GM12878 (cell line): ENCODE data around the gene RTP3. TPM values are rescaled to one million over a fixed set of nuclear protein-coding genes. Genes with fewer than 3 reads are reported as not detected.

ENCODE experiments used
- BCLAF1 ChIP-seq: fragments of 450-650 bp; IDR thresholded peaks from 2 replicates; pipeline ENCODE4 v1.6.1; 2017; ENCODE audit warnings: antibody characterized with exemption, mild to moderate bottlenecking, moderate library complexity
- CHD4 ChIP-seq: fragments of 200-600 bp; sonication (generic); IDR thresholded peaks from 2 replicates; pipeline ENCODE4 v1.6.1; 2016; ENCODE audit warnings: mild to moderate bottlenecking
- CUX1 ChIP-seq: IDR thresholded peaks from 2 replicates; pipeline ENCODE4 v1.6.1; 2012; ENCODE audit warnings: improper control_type of control experiment, low read depth, low read length; ENCODE audit not compliant: insufficient replicate concordance
- PRDM15 ChIP-seq: fragments of 450-650 bp; formaldehyde crosslinking; IDR thresholded peaks from 2 replicates; pipeline ENCODE4 v1.4.0; 2020; ENCODE audit warnings: mild to moderate bottlenecking, moderate library complexity
- SMAD1 ChIP-seq: fragments of 450-650 bp; IDR thresholded peaks from 2 replicates; pipeline ENCODE4 v1.6.1; 2018; ENCODE audit warnings: mild to moderate bottlenecking, low read depth; ENCODE audit not compliant: partially characterized antibody
- polyA plus RNA-seq, 11 experiments: library from polyadenylated mRNA; depleted of rRNA in 4 of 11; unstranded in 6 of 11; stranded (reverse) in 5 of 11; fragments of >200 nt; fragmentation: Nextera tagmentation in 4 of 11; fragmentation: Illumina TruSeq in 1 of 11; extraction: Ambion mirVana in 4 of 11; extraction: Trizol in 1 of 11; gene quantifications; 1 replicate in 1 of 11; 2 replicates in 10 of 11; pipeline versions ENCODE4 v1.2.1 to v1.2.3, GENCODE V29; 2011 to 2016; ENCODE audit warnings: inconsistent platforms in 2 of 11, missing spikeins in 2 of 11, low read depth in 1 of 11
- total RNA-seq, 4 experiments: library from RNA; depleted of rRNA in 3 of 4; stranded (reverse); fragments of >200 nt in 3 of 4; fragmentation: Illumina TruSeq in 1 of 4; extraction: Trizol in 1 of 4; gene quantifications; 2 replicates each; pipeline versions ENCODE4 v1.2.1 to v1.2.3, GENCODE V29; 2013 to 2021
- TF ChIP-seq, protein P1 (sequence below): fragments of 450-650 bp; IDR thresholded peaks from 2 replicates; pipeline ENCODE4 v1.6.1; 2016; ENCODE audit warnings: mild to moderate bottlenecking, moderate library complexity, borderline replicate concordance

Gene RTP3
- total and polyA plus RNA-seq, 10 of the 15 experiments (the other 5 are each of a cell fraction or from before 2014, with no cell fraction given) = 0.06 TPM; not detected in 9

GRCh38 chr3:46483825-46484224 is 14.0 kb upstream of the RTP3 start (continued):
- TF ChIP-seq BCLAF1 = no peak
- TF ChIP-seq, protein P1, sequence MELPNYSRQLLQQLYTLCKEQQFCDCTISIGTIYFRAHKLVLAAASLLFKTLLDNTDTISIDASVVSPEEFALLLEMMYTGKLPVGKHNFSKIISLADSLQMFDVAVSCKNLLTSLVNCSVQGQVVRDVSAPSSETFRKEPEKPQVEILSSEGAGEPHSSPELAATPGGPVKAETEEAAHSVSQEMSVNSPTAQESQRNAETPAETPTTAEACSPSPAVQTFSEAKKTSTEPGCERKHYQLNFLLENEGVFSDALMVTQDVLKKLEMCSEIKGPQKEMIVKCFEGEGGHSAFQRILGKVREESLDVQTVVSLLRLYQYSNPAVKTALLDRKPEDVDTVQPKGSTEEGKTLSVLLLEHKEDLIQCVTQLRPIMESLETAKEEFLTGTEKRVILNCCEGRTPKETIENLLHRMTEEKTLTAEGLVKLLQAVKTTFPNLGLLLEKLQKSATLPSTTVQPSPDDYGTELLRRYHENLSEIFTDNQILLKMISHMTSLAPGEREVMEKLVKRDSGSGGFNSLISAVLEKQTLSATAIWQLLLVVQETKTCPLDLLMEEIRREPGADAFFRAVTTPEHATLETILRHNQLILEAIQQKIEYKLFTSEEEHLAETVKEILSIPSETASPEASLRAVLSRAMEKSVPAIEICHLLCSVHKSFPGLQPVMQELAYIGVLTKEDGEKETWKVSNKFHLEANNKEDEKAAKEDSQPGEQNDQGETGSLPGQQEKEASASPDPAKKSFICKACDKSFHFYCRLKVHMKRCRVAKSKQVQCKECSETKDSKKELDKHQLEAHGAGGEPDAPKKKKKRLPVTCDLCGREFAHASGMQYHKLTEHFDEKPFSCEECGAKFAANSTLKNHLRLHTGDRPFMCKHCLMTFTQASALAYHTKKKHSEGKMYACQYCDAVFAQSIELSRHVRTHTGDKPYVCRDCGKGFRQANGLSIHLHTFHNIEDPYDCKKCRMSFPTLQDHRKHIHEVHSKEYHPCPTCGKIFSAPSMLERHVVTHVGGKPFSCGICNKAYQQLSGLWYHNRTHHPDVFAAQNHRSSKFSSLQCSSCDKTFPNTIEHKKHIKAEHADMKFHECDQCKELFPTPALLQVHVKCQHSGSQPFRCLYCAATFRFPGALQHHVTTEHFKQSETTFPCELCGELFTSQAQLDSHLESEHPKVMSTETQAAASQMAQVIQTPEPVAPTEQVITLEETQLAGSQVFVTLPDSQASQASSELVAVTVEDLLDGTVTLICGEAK = no peak
- no peak for TF ChIP-seq CUX1
- TF ChIP-seq SMAD1 = no peak
- TF ChIP-seq CHD4 = no peak
- no peak for TF ChIP-seq PRDM15 (CRISPR knock-in tag)
- TF ChIP-seq, all 136 proteins: peak for 0
